Esophagus muscularis mucosa (tissue), 4 donors: ENCODE results near the gene ZNF408.

Source experiments
- EP300 ChIP-seq: sonication (generic); formaldehyde crosslinking; IDR thresholded peaks from one replicate; pipeline ENCODE4 v1.6.1; 2017; ENCODE audit warnings: antibody characterized with exemption
- POLR2A ChIP-seq: fragments of 450-650 bp; IDR thresholded peaks from one replicate; pipeline ENCODE4 v1.6.1; 2017; ENCODE audit warnings: antibody characterized with exemption, moderate library complexity, mild to moderate bottlenecking, low read depth
- POLR2AphosphoS5 ChIP-seq, 2 donors: sonication (generic); formaldehyde crosslinking; IDR thresholded peaks; one replicate each; pipeline ENCODE4 v1.6.1; 2017; ENCODE audit warnings: antibody characterized with exemption in 2 of 2
- TF ChIP-seq, protein P1 (sequence below), 3 experiments: fragments of 200-600 bp in 2 of 3; fragments of 450-650 bp in 1 of 3; sonication (generic) in 2 of 3; IDR thresholded peaks; one replicate each; pipeline ENCODE4 v1.5.1; 2017 to 2019; ENCODE audit warnings: antibody characterized with exemption in 3 of 3, mild to moderate bottlenecking in 2 of 3, moderate library complexity in 1 of 3

DNA sequence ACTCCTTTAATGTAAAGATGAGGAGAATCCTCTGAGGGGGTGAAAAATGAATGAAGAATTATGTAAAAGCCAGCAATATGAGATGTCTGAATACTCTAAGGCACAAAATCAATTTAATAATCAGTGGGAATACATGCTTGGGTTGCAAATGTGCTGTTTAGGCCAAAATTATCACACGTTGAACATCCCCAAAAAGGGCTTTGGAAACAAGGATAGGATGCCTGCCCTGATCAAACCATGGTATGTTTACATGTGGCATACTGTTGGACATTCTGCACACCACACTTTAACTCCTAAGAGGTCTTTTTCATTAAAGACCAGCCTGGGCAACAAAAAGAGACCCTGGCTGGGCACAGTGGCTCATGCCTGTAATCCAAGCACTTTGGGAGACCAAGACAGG lies 44.5 kb downstream of the ZNF408 start:
- TF ChIP-seq POLR2AphosphoS5 (IDR thresholded peaks at IDR 0.05) (no peak), POLR2A (no peak), EP300 (no peak)
- TF ChIP-seq, protein P1, sequence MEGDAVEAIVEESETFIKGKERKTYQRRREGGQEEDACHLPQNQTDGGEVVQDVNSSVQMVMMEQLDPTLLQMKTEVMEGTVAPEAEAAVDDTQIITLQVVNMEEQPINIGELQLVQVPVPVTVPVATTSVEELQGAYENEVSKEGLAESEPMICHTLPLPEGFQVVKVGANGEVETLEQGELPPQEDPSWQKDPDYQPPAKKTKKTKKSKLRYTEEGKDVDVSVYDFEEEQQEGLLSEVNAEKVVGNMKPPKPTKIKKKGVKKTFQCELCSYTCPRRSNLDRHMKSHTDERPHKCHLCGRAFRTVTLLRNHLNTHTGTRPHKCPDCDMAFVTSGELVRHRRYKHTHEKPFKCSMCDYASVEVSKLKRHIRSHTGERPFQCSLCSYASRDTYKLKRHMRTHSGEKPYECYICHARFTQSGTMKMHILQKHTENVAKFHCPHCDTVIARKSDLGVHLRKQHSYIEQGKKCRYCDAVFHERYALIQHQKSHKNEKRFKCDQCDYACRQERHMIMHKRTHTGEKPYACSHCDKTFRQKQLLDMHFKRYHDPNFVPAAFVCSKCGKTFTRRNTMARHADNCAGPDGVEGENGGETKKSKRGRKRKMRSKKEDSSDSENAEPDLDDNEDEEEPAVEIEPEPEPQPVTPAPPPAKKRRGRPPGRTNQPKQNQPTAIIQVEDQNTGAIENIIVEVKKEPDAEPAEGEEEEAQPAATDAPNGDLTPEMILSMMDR (IDR thresholded peaks at IDR 0.05), result no peak
